ENCODE measurements around the gene S100A8.
"Not testable (repeated sequence)": the region's sequence is repeated elsewhere in the genome, so short reads cannot be mapped to it uniquely, and the experiment has no call there.

DNA sequence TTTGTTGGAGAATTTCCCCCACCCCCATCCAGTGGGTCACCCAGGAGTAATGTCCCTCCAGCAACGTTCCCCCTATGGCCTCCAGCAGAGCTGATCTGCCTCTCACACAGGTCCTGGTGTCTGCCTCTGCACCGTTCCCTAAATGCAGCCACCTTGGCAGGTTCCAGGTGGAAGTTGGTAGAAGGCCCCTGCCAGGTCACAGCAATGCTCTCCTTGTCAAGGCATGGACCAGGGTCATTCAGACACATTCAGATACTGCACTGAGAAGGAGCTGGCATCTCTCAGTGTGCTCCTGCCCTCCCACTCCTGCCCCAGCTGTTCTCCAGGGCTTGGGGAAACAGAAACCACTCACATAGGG, 28.5 kb upstream of the S100A8 start:
- not testable (repeated sequence) for TF ChIP-seq POLR2A, EP300 (IDR thresholded peaks at IDR 0.05)
- TF ChIP-seq, protein P1, sequence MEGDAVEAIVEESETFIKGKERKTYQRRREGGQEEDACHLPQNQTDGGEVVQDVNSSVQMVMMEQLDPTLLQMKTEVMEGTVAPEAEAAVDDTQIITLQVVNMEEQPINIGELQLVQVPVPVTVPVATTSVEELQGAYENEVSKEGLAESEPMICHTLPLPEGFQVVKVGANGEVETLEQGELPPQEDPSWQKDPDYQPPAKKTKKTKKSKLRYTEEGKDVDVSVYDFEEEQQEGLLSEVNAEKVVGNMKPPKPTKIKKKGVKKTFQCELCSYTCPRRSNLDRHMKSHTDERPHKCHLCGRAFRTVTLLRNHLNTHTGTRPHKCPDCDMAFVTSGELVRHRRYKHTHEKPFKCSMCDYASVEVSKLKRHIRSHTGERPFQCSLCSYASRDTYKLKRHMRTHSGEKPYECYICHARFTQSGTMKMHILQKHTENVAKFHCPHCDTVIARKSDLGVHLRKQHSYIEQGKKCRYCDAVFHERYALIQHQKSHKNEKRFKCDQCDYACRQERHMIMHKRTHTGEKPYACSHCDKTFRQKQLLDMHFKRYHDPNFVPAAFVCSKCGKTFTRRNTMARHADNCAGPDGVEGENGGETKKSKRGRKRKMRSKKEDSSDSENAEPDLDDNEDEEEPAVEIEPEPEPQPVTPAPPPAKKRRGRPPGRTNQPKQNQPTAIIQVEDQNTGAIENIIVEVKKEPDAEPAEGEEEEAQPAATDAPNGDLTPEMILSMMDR (IDR thresholded peaks at IDR 0.05) = not testable (repeated sequence)
